Measurements from ENCODE around the gene GLRX2. TPM values are rescaled to one million over a fixed set of nuclear protein-coding genes. Genes with fewer than 3 reads are reported as not detected.
"Not testable (repeated sequence)": the region's sequence is repeated elsewhere in the genome, so short reads cannot be mapped to it uniquely, and the experiment has no call there.

The GLRX2 gene
- polyA plus RNA-seq, 12 donors = 8.8 to 23.7 (median 15.8) TPM; not detected in 1

DNA sequence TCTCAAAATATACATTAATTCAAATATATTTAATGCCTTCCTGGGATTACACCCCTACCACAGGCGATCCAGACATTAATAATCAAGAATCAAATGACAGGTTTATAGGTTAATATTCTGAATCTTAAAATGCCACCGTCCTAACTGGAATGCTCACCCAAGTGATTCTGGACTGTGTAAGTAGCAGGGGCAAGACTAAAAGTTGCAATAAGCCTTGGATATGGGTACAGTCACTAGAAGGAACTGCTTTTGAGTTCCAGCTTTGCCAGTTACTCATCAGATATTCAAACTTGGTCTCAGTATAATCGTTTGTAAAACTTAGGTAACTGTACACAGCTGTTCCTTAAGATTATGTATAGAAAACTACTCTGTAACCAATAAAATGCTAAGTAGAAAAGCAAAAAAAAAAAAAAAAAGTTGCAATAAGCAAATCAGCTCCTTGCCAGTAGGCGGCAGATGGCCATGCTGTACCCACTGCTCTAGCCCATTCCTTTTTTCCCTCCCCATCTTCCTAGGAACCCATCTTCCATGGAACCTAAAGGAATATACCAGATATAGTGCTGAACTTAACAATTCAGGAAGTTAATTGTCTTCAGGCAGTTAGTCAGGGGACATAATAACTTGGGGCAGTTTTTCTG is 35.3 kb downstream of the GLRX2 start:
- no peak for DNase-seq

- no peak for DNase-seq
These were observed 37.2 kb downstream of the GLRX2 start for GRCh38 chr1:193068013-193068412.

- no peak for DNase-seq
These were observed 38.6 kb downstream of the GLRX2 start for GRCh38 chr1:193066606-193067005.

GRCh38 chr1:193065954-193066353 is 39.3 kb downstream of the GLRX2 start:
- DNase-seq = no peak

DNA sequence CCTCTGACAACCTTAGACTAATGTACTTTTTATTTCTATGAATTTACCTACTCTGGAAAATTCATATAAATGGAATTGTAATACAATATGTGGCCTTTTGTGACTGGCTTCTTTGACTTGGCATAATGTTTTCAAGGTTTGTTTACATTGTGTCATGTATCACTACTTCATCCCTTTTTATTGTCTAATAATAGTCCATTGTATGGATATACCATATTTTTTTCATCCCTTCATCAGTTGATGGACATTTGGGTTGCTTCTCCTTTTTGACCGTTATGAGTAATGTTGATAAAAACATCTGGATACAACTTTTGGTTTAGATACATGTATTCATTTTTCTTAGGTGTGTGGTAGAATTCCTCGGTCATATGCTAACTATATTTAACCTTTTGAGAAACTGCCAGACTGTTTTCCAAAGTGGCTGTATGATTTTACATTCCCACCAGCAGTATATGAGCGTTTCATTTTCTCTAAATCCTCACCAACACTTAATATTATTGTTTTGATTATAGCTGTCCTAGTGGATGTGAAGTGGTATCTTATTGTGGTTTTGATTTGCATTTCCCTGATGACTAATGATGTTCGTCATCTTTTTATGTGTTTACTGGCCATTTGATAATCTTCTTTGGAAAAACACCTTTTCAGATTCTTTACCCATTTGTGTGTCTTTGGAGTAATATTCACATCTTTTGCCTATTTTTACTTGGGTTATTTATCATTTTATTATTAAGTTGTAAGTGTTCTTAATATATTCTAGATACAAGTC is 42.3 kb downstream of the GLRX2 start:
- no peak for DNase-seq

- no peak for DNase-seq
These were observed 44.3 kb downstream of the GLRX2 start for GRCh38 chr1:193060938-193061337.

DNA sequence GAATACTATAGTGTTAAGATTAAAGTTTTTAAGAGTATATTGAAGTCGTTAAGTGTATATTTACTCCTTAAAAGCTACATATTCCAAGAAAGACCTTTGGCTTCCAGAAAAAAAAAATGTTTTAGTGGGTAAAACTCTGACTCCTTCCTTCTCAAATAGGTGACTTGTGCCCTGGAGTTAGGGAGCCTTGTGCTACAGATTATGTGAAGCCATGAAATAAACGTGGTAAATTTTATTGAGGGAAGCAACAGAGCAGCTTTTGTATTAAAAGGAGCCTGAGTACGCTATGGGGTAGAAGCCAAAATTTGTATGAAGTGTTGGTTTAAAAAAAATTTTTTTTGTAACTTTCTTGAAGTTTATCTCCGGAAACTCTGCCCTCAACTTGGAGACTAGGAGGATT is 44.8 kb downstream of the GLRX2 start:
- DNase-seq = peak; percentile 9

DNA sequence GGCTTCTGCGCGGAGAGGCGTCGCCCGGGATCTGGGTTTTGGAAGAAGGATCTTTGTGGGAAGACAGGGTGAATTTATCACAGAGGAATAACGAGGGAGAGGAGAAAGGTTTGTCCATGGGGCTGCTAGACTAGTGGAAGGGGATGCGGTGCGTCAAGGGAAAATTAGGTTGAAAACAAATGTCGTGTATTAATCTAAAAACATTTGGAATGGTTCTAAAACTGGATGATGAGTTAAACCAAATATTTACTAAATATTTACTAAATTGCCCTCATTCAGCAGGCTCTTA is 45.2 kb downstream of the GLRX2 start:
- no peak for DNase-seq

DNA sequence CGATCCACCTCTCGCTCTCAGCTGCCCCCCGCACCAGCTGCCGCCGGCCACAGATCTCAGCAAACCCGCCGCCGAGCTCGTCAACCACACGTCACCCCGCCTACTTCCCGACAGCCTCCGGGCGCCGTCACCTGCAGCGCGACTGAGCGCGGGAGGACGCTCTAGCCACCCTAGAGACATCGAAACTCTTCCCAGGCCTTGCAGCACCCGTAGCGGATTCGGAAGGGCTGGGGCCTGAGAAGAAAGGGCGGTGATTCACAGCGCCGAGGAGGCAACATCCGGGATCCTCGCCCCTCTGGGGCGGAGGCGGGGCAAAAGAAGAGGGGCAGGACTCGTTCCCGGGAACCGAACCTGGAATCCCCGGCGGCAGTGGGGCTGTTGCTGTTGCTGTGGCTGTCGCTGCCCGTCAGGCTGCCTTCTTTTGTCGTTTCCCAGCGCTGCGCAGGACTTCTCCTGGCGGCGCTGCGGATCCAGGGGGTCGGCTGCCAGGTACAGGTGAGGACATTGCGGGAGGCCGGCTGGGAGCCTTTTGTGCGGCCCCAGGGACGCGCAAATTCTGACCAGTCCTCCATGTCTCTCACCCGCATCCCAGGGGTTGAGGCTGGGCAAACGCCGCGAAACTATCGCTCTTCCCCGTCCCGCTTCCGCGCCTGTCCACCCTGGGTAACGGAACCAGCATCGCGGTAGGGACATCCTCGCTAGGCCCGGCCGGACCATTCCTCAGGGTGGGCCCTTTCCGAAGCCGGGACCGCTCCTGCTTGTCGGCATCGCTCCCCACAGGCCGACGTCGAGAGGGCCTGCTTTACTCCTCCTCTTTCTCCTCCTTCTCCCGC is 45.7 kb downstream of the GLRX2 start, which contains the start of the genes RO60 and UCHL5:
Gene RO60 (plus strand): TSS at position 331 of the 833 bp plus-strand sequence. CDS start 9,443 bp downstream, outside the sequence.
Gene UCHL5 (minus strand): TSS at position 79 of the 833 bp plus-strand sequence. CDS start 100 bp downstream, outside the sequence.
- peak; percentile 96 for DNase-seq

GRCh38 chr1:193058529-193059281 is 46.5 kb downstream of the GLRX2 start:
- DNase-seq = peak; percentile 39

DNA sequence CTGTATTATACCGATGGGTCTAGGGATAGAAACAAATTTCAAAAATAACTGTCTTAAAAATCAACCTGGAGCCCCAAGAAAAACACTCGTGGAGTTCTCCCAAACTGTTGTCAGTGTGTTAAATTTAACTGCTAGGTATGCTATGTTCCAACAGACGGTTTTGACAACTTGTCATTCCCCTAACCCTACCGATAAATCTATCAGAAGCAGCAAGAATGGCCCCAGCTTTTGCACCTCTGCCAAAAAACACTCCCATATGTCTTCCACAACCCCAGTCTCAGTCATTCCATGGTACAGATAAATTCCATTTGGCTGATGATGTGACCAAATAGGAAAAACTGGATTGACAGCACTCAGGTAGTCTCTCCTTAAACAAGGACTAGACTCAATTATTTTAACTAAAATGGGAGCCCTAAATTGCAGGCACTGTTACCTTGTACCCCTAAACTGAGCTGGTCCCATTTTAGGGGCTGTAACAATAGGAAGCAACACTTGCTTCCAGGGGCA is 51.0 kb downstream of the GLRX2 start:
- no peak for DNase-seq

DNA sequence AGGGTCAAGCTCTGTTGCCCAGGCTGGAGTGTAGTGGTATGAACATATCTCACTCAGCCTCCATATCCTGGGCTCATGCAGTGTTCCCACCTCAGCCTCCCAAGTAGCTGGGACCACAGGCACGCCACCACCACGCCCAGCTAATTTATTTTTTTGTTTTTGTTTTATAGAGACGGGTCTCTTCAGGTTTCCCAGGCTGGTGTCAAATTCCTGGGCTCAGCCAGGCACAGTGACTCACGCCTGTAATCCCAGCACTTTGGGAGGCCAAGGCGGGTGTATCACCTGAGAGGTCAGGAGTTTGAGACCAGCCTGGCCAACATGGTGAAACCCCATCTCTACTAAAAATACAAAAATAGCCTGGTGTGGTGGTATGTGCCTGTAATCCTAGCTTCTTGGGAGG is 56.3 kb downstream of the GLRX2 start:
- DNase-seq = not testable (repeated sequence)

Other genes with a start within 250 kb of the GLRX2 start
- 10 to 100 TPM in 11 of 12 donors, not detected in 1; 31.9 to 52.0 (median 44.0) TPM for gene UCHL5, start 46.1 kb downstream of the GLRX2 start, polyA plus RNA-seq (ENCODE audit: insufficient read length in 12 of 12)
- 10 to 100 TPM in 11 of 12 donors, not detected in 1; 23.3 to 34.4 (median 29.8) TPM for gene RO60, start 45.8 kb downstream of the GLRX2 start, polyA plus RNA-seq (ENCODE audit: insufficient read length in 12 of 12)
- 10 to 100 TPM in 11 of 12 donors, not detected in 1; 26.0 to 58.0 (median 32.6) TPM for gene CDC73, start 16.6 kb upstream of the GLRX2 start, polyA plus RNA-seq (ENCODE audit: insufficient read length in 12 of 12)
- gene B3GALT2, start 81.2 kb upstream of the GLRX2 start, polyA plus RNA-seq (ENCODE audit: insufficient read length in 12 of 12) = 10 to 100 TPM in 10 of 12 donors, 1 to 10 TPM in 1, not detected in 1; 9.2 to 20.2 (median 14.4) TPM

Measured in muscle of arm (tissue), 12 donors.